Colonic mucosa (tissue), 4 donors: ENCODE data around the gene NRCAM. TPM values are rescaled to one million over a fixed set of nuclear protein-coding genes. Genes with fewer than 3 reads are reported as not detected.

Source experiments
- DNase-seq: peaks from one replicate; pipeline ENCODE4 v3.0.0-alpha.2; 2020
- H3K27ac ChIP-seq: fragments of 200-600 bp; one replicate; pipeline ENCODE4 v1.8.0; 2021
- H3K27me3 ChIP-seq: fragments of 200-600 bp; one replicate; pipeline ENCODE4 v1.8.0; 2021
- H3K36me3 ChIP-seq: fragments of 200-600 bp; one replicate; pipeline ENCODE4 v1.8.0; 2021
- H3K4me1 ChIP-seq: fragments of 200-600 bp; one replicate; pipeline ENCODE4 v1.8.0; 2021; ENCODE audit warnings: mild to moderate bottlenecking
- H3K4me3 ChIP-seq: fragments of 200-600 bp; one replicate; pipeline ENCODE4 v1.8.0; 2021
- H3K9ac ChIP-seq, 2 donors: one replicate each; pipeline ENCODE4 v1.7.0; 2013; ENCODE audit warnings: control low read depth in 2 of 2, low read depth in 2 of 2, low read length in 2 of 2
- H3K9me3 ChIP-seq: fragments of 200-600 bp; one replicate; pipeline ENCODE4 v1.8.0; 2021
- intact Hi-C: fragments of 100-400 bp; cut with DNase I; formaldehyde crosslinking; loops from one replicate; pipeline ENCODE4 v1.14.1; 2022
- total RNA-seq, 2 donors: library from RNA; stranded (reverse); fragmentation: NEBNext Ultra II Directional in 1 of 2; extraction: Animal tissue kit (Norgen Biotek cat#: 25700) in 1 of 2; gene quantifications; one replicate each; pipeline ENCODE4 v1.2.1, GENCODE V29; 2021
- TF ChIP-seq, protein P1 (sequence below): fragments of 200-600 bp; IDR thresholded peaks from one replicate; pipeline ENCODE4 v1.8.0; 2022; ENCODE audit warnings: antibody characterized with exemption, mild to moderate bottlenecking
- donor health status: healthy.
- donor health status: DM: no; HTN: no; CAD: no.
- donor health status: DM: no; HTN: no; CAD: no.

NRCAM gene
- total RNA-seq, 2 donors from 2014 or later: 0.42 to 1.1 TPM

- intact Hi-C loops: no loop called here
- H3K4me3 ChIP-seq: no peak overlapping the region
- no peak for DNase-seq
- no peaks in the 10 kb centered on the region for H3K36me3 ChIP-seq
- H3K27ac ChIP-seq: no peak overlapping the region
- no peaks in the 10 kb centered on the region for H3K9me3 ChIP-seq
- no peaks in the 10 kb centered on the region for H3K27me3 ChIP-seq
- TF ChIP-seq, protein P1, sequence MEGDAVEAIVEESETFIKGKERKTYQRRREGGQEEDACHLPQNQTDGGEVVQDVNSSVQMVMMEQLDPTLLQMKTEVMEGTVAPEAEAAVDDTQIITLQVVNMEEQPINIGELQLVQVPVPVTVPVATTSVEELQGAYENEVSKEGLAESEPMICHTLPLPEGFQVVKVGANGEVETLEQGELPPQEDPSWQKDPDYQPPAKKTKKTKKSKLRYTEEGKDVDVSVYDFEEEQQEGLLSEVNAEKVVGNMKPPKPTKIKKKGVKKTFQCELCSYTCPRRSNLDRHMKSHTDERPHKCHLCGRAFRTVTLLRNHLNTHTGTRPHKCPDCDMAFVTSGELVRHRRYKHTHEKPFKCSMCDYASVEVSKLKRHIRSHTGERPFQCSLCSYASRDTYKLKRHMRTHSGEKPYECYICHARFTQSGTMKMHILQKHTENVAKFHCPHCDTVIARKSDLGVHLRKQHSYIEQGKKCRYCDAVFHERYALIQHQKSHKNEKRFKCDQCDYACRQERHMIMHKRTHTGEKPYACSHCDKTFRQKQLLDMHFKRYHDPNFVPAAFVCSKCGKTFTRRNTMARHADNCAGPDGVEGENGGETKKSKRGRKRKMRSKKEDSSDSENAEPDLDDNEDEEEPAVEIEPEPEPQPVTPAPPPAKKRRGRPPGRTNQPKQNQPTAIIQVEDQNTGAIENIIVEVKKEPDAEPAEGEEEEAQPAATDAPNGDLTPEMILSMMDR: no peak
- no peak overlapping the region for H3K9ac ChIP-seq
- H3K4me1 ChIP-seq: no peaks in the 10 kb centered on the region
Observed at GRCh38 chr7:108287857-108288256, 168.4 kb downstream of the NRCAM start.

DNA sequence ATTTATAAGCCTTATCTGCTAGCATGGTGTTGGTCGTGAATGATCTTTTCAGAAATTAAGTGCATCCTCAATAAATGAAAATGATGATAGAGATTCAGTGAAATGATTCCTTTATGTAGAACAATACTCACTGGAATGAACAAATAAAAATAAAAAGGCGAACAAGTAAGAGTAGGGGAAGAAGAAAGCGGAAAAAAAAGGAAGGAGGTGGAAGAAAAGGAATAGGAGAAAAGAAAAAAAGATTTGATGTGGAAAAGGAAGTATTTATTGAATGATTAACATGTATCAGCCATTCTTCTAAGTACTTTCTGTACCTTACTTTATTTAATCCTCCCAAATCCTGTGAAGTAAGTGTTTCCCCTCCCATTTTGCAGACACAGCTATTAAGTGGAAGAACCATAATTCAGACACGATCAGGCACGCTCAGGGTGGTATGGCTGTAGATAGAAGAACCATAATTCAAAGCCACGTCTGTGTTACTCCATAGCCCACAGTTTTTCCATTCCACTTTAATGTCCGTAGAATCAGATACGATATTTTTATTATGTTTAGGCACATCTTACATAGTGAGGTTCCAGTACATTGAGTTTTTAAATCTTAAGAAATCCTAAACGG is 169.8 kb downstream of the NRCAM start:
- intact Hi-C loops: no loop called here
- H3K9me3 ChIP-seq: no peaks in the 10 kb centered on the region
- no peak for DNase-seq
- no peak overlapping the region for H3K9ac ChIP-seq
- H3K36me3 ChIP-seq: no peaks in the 10 kb centered on the region
- H3K27ac ChIP-seq: no peak overlapping the region
- H3K4me1 ChIP-seq: no peaks in the 10 kb centered on the region
- no peak overlapping the region for H3K4me3 ChIP-seq
- TF ChIP-seq, protein P1: no peak
- H3K27me3 ChIP-seq: no peaks in the 10 kb centered on the region

DNA sequence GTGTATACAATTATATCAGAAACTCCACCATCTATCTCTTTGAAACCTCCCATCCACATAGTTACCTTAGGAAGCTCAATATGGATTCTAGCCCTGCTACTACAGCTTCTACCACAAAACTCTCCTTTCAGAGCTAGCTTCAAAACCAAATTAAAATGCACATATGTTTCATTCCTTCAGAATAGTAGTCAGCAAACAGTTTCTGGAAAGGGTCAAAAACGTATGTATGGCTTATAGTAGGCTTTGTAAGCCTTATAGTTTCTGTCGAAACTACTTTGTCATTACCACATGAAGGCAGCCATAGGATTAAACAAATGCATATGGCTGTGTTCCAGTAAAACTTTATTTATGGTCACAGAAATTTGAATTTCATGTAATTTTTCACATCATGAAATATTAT is 170.5 kb downstream of the NRCAM start:
- intact Hi-C loops: no loop called here
- H3K27me3 ChIP-seq: no peaks in the 10 kb centered on the region
- no peak overlapping the region for H3K27ac ChIP-seq
- no peaks in the 10 kb centered on the region for H3K9me3 ChIP-seq
- no peaks in the 10 kb centered on the region for H3K36me3 ChIP-seq
- TF ChIP-seq, protein P1: no peak
- no peak overlapping the region for H3K4me3 ChIP-seq
- no peak overlapping the region for H3K9ac ChIP-seq
- no peaks in the 10 kb centered on the region for H3K4me1 ChIP-seq
- DNase-seq: no peak

- no peaks in the 10 kb centered on the region for H3K36me3 ChIP-seq
- no peak overlapping the region for H3K27ac ChIP-seq
- no peaks in the 10 kb centered on the region for H3K4me1 ChIP-seq
- no peak overlapping the region for H3K9ac ChIP-seq
- TF ChIP-seq, protein P1: no peak
- intact Hi-C loops: no loop called here
- no peak overlapping the region for H3K4me3 ChIP-seq
- H3K9me3 ChIP-seq: no peaks in the 10 kb centered on the region
- H3K27me3 ChIP-seq: no peaks in the 10 kb centered on the region
- no peak for DNase-seq
Observed at GRCh38 chr7:108285003-108285368, 171.2 kb downstream of the NRCAM start.

- Histone ChIP-seq H3K4me1 (no peaks in the 10 kb centered on the region), H3K9ac (no peak overlapping the region), H3K27me3 (no peaks in the 10 kb centered on the region), H3K27ac (no peak overlapping the region), H3K4me3 (no peak overlapping the region), H3K9me3 (no peaks in the 10 kb centered on the region), H3K36me3 (no peaks in the 10 kb centered on the region)
- intact Hi-C loops: no loop called here
- DNase-seq: no peak
- TF ChIP-seq, protein P1: no peak
Observed at GRCh38 chr7:108284349-108285002, 171.8 kb downstream of the NRCAM start.
